Testis (tissue), 2 donors: ENCODE results near the gene ANXA6.

ENCODE experiments used
- CTCF ChIP-seq, 3 experiments: fragments of 450-650 bp in 2 of 3; fragments of 200-600 bp in 1 of 3; sonication (generic) in 1 of 3; IDR thresholded peaks; one replicate each; pipeline ENCODE4 v1.5.1; 2016 to 2019; ENCODE audit warnings: antibody characterized with exemption in 3 of 3, mild to moderate bottlenecking in 2 of 3, moderate library complexity in 1 of 3
- POLR2A ChIP-seq: fragments of 450-650 bp; IDR thresholded peaks from one replicate; pipeline ENCODE4 v1.6.1; 2017; ENCODE audit warnings: antibody characterized with exemption, mild to moderate bottlenecking, moderate library complexity

- TF ChIP-seq CTCF (IDR thresholded peaks at IDR 0.05) (no peak), POLR2A (no peak)
Measured at GRCh38 chr5:151167022-151167421, 9.4 kb upstream of the ANXA6 start.
